MCF 10A (cell line): ENCODE data around the gene LMF1. TPM values are rescaled to one million over a fixed set of nuclear protein-coding genes. Genes with fewer than 3 reads are reported as not detected.

Source experiments
- BruUV-seq: library from RNA; stranded (reverse); fragments of 400-500 nt; replicated peaks from 2 replicates; lab custom pipeline; 2021; lab: Mats Ljungman, UMichigan
- CTCF ChIA-PET: fragments of 300-600 bp; sonication (Branson Sonifier 250); formaldehyde crosslinking; extraction: SDS; loops from one replicate; lab custom pipeline; 2021; ENCODE audit warnings: antibody characterized with exemption, inconsistent platforms; lab: Yijun Ruan, JAX
- POLR2A ChIA-PET: fragments of 300-600, 350-650 bp; sonication (Branson Sonifier 250); formaldehyde crosslinking; extraction: SDS; loops from one replicate; lab custom pipeline; 2020; ENCODE audit warnings: antibody characterized with exemption, inconsistent platforms; lab: Yijun Ruan, JAX
- DNase-seq: peaks from one replicate; pipeline ENCODE4 v3.0.0-alpha.2; 2018; ENCODE audit not compliant: unreplicated experiment
- H3K27ac Mint-ChIP-seq: one replicate; pipeline ENCODE4 v1.8.0; 2022; ENCODE audit warnings: mild to moderate bottlenecking, low read depth, mixed read lengths; ENCODE audit not compliant: unreplicated experiment
- H3K27me3 Mint-ChIP-seq: one replicate; pipeline ENCODE4 v1.8.0; 2022; ENCODE audit warnings: mixed read lengths; ENCODE audit not compliant: insufficient read depth, unreplicated experiment
- H3K36me3 Mint-ChIP-seq: one replicate; pipeline ENCODE4 v1.8.0; 2022; ENCODE audit warnings: mild to moderate bottlenecking, moderate library complexity, mixed read lengths; ENCODE audit not compliant: insufficient read depth, unreplicated experiment
- H3K4me1 Mint-ChIP-seq: one replicate; pipeline ENCODE4 v1.8.0; 2022; ENCODE audit warnings: mixed read lengths; ENCODE audit not compliant: insufficient read depth, unreplicated experiment
- H3K4me3 Mint-ChIP-seq: one replicate; pipeline ENCODE4 v1.8.0; 2022; ENCODE audit warnings: mild to moderate bottlenecking, moderate library complexity, mixed read lengths; ENCODE audit not compliant: unreplicated experiment
- H3K9me3 Mint-ChIP-seq: one replicate; pipeline ENCODE4 v1.8.0; 2022; ENCODE audit warnings: mixed read lengths; ENCODE audit not compliant: unreplicated experiment
- CTCF ChIP-seq: fragments of 200-600 bp; IDR thresholded peaks from one replicate; pipeline ENCODE4 v1.8.0; 2022; ENCODE audit warnings: antibody characterized with exemption, mild to moderate bottlenecking; ENCODE audit not compliant: unreplicated experiment
- intact Hi-C: fragments of 100-400 bp; cut with micrococcal nuclease; formaldehyde crosslinking; loops from 2 replicates; pipeline ENCODE4 v1.14.1; 2022
- total RNA-seq: library from RNA; stranded (reverse); gene quantifications from 2 replicates; pipeline ENCODE4 v1.2.3, GENCODE V29; 2022

The LMF1 gene
- total RNA-seq, 1 experiment from 2014 or later = 9.9 TPM

GRCh38 chr16:964356-965035, 6.3 kb downstream of the LMF1 start:
- Mint-ChIP-seq H3K27ac (no peak overlapping the region), H3K9me3 (peaks cover 17% of the 10 kb centered on the region), H3K27me3 (no peaks in the 10 kb centered on the region), H3K36me3 (peaks cover 6% of the 10 kb centered on the region), H3K4me1 (no peaks in the 10 kb centered on the region), H3K4me3 (no peak overlapping the region)
- no TSS peak for BruUV-seq
- no peak for TF ChIP-seq CTCF
- POLR2A ChIA-PET = no interaction called here
- DNase-seq = no peak
- CTCF ChIA-PET = interaction anchor here (0.5 to 1.3 kb wide), 4 partner anchors 8 to 33 kb away, joined by 3 to 8 read pairs (median 3); no protein-coding TSS in a partner anchor
- intact Hi-C loops = no loop called here

GRCh38 chr16:963913-964312, 6.9 kb downstream of the LMF1 start:
- H3K9me3 Mint-ChIP-seq = peaks cover 17% of the 10 kb centered on the region
- H3K4me1 Mint-ChIP-seq = no peaks in the 10 kb centered on the region
- peaks cover 6% of the 10 kb centered on the region for H3K36me3 Mint-ChIP-seq
- ChIA-PET CTCF (interaction anchor here (0.6 to 1.3 kb wide), 2 partner anchors 9 to 22 kb away, joined by 3 to 8 read pairs; no protein-coding TSS in a partner anchor), POLR2A (no interaction called here)
- H3K4me3 Mint-ChIP-seq = no peak overlapping the region
- DNase-seq = no peak
- TF ChIP-seq CTCF = no peak
- H3K27me3 Mint-ChIP-seq = no peaks in the 10 kb centered on the region
- intact Hi-C loops = no loop called here
- no peak overlapping the region for H3K27ac Mint-ChIP-seq
- BruUV-seq = no TSS peak

- H3K4me1 Mint-ChIP-seq = no peaks in the 10 kb centered on the region
- POLR2A ChIA-PET = no interaction called here
- H3K4me3 Mint-ChIP-seq = no peak overlapping the region
Measured at GRCh38 chr16:962901-963814, 7.6 kb downstream of the LMF1 start.

More at GRCh38 chr16:962901-963814, 7.6 kb downstream of the LMF1 start:
- H3K27me3 Mint-ChIP-seq = no peaks in the 10 kb centered on the region
- H3K27ac Mint-ChIP-seq = no peak overlapping the region
- peaks cover 6% of the 10 kb centered on the region for H3K36me3 Mint-ChIP-seq
- CTCF ChIA-PET = interaction anchor here (1.3 kb wide), 1 partner anchor 10 kb away, joined by 8 read pairs; no protein-coding TSS in a partner anchor
- no TSS peak for BruUV-seq
- DNase-seq = no peak
- TF ChIP-seq CTCF = no peak
- intact Hi-C loops = no loop called here
- H3K9me3 Mint-ChIP-seq = peaks cover 17% of the 10 kb centered on the region
